Activated CD8-positive, alpha-beta memory T cell treated with anti-CD3 and anti-CD28 coated beads for 24 hours (primary cell): ENCODE results near the gene RIMOC1.
A peak's percentile ranks its signal among the peaks of the same experiment; 100 is the strongest.

Experiments
- DNase-seq: peaks from one replicate; pipeline ENCODE4 v3.0.0-alpha.2; 2020

The RIMOC1 gene, protein sequence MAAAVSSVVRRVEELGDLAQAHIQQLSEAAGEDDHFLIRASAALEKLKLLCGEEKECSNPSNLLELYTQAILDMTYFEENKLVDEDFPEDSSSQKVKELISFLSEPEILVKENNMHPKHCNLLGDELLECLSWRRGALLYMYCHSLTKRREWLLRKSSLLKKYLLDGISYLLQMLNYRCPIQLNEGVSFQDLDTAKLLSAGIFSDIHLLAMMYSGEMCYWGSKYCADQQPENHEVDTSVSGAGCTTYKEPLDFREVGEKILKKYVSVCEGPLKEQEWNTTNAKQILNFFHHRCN

DNA sequence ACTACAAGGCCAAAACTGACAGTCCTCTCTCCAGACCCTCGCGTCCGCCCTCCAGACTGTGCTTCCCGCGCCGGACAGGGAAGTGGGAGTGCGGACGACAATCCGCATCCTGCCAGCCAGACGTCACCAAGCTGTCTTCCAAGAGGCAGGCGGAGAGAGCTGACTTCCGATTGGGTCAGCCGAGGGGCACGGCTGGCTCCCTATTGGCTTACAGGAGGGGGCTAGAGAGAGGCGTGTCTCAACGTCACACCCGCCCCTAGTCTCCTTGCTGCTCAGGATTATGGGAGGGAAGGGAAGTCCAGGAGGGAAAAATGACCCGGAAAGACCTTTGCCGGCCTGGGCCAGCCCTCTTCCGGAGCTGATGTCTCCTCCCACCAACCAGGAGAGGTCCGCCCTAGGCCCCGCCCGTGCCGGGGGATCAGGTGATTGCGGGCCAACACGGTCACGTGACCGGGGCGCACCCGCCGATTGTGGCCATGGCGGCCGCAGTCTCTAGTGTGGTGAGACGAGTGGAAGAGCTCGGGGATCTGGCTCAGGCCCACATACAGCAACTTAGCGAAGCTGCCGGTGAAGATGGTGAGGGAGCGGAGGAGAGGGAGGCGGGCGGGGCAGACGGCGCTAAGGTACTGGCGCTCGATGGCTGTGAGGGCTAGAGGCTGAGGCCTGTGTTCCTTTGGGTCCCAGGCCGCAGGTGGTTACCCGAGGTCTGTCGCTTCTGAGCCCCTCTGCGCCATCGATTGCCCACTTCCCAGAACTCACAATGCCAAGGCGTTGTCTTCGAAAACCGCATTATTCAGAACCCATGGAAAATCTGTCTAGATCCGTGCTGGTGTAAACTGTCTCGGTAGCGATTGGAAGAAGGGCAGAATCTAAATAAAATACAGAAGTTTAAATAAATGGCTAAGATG is at the start of gene RIMOC1:
Gene RIMOC1 (plus strand): TSS at position 453 of the 908 bp plus-strand sequence. CDS start 24 bp downstream, at position 477.
- DNase-seq: peak; percentile 98

DNA sequence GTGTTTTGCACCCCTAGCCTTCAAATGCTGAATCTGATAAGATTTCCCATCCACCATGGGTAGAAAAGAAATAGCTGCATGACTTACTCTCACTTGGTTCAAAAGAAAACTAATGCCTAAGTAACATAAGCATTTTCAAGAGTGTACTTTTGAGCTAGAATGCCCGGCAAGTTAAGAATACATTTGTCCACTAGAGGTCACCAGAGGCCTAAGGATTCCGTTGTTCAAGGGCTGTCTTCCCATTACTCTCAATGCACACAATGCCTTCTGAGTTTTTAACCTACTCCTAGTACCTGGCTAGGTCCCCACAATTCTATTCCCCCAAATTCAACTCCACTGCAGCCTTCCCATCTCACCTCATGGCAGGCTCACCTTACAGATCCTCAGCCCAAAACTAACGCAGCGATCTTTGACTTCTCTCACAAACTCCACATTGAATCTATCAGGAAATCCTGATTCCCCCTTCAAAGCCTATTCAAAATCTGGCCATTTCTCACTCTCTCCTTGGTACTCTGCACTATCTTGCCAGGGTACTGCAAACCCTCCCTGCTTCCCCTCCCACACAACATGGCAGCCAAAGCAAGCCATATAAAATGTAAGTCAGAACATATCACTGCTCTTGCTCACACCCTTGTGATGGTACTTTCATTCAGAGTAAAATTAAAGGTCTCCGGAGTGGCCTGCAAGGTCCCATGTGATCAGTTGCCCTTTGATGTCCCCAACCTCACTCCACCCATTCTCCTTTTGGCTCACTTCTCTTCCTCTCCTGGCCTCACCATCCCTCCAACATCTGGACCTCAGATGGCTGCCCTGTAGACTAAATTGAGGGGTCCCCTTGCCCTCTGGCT is 47.3 kb upstream of the RIMOC1 start:
- no peak for DNase-seq

DNA sequence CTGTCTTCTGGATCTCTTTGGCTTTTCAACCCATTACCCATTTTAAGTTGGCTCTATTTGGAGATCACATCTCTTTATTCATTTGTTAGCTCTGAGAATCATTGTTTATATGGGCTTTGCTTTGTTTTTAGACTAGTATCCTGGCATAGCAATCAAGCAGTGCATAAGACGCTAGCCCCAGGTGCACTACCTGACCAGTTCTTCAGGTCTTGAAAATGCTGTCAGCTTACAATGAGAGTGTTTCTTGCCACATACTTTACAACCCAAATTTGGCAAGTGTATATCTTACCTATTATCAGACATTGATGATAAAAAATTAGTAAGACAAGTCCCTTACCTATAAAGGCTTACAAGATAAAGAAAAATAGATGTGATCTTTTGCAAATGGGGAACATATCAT is 46.2 kb upstream of the RIMOC1 start:
- DNase-seq: no peak

DNA sequence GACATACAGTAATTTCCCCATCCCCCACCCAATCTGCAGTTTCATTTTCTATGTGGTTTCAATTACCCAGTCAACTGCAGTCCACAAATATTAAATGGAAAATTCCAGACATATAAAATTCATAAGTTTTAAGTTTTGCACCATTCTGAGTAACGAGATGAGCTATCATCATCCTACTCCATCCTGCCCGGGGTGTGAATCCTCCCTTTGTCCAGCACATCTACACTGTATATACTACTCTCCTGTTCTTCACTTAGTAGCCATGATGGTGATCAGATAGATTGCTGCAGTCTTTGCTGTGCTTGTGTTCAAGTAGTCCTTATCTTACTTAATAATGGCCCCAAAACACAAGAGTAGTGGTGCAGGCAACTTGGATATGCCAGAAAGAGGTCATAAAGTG is 45.3 kb upstream of the RIMOC1 start:
- no peak for DNase-seq

DNA sequence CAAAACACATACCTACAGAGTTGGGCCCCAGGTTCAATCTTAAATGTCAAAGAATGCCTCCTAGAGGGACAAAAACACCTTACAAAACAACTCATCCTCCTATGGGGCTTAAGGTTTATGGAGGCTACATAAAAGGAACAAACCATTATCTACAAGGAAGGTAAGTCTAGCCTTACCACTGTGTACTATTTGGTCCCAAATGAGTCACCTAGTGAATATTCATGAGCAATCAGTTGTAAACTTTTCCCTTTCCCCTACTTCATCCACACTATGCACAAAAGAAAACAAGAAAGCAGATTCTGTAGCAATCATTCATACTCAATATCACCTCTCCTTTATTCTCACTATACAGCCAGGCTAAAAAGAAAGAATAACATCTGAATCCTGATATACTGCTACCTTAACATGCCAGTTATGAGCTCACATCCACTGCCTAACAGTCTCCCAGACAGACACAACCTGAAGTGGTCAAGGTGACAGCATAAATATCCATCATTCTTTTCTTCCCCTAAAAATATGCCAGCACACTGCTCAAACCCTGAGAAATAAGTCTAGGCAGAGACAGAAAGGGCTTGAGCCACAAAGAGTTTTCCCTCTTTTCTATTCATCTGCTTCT is 40.2 kb upstream of the RIMOC1 start:
- no peak for DNase-seq

DNA sequence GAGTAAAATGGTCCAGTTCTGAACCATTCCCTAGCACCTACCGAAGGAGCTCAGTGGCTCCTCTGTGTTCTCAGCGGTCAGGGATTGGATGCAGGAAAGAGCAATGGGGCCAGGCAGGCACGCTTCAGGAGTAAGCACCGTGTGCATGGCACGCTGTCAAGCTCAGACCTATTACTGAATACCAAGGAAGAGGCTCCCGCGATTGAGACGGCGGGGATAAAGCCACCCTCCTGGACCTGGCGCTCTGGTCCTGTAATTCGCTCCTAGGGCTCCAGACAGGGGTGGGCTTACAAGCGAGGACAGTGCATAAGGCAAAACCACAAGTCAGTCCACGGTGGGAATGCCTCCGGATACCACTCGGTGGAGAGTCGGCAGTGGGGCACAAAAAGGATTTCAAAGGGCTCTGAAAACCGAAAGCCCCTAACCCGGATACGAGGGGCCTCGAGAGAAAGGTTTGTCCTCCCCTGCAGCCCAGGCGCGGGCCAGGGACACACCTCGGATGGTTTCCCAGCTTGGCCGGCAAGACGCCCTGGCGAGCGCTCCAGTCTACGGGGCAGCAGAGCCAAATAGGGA is 34.9 kb upstream of the RIMOC1 start:
- peak; percentile 76 for DNase-seq

DNA sequence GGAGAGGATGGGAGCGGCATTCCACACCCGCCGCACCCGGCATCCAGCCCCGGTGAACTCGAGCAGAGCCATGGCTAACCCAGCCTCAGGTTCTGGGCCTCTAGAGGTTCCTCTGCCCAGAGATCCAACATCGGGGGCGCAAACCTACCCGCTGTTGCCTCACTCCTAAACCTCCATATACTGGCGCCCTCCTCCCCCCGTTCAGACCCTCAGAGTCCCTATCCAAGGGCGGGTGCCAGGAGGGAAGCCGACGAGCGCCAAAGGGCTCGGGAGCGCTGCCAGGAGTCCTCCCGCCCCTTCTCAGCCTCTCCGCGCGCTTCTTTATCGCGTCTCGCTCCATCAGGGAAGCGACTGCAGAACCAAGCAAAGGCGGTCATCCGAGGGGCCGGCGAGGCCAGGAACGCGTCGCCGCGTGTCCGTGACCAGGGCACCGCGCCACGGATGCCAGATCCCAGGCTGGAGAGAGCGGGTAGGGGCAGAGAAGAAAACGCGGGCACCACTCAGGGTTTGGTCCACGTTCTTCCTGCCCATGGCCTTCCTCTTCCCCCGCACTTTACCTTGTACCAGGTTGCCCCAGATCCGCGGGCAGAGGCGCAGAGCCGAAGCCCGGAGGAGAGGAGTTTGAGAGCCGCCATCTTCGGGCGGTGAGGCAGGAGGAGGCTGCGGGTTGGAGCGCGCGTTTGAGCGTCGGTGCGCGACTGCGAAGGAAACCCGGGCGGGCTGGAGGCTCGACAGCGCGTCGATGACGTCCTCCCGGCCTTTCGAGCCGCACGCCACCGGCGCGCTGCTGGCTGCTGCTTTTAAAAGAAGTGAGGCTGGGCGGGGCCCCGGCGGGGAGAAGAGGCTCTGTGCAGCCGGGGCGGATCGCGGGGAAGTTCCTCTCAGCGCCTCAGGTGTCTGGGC is 34.2 kb upstream of the RIMOC1 start, which contains the start of gene OXCT1:
Gene OXCT1 (minus strand): TSS at position 702 of the 903 bp plus-strand sequence. CDS start 67 bp downstream, at position 635.
- peak; percentile 93 for DNase-seq

DNA sequence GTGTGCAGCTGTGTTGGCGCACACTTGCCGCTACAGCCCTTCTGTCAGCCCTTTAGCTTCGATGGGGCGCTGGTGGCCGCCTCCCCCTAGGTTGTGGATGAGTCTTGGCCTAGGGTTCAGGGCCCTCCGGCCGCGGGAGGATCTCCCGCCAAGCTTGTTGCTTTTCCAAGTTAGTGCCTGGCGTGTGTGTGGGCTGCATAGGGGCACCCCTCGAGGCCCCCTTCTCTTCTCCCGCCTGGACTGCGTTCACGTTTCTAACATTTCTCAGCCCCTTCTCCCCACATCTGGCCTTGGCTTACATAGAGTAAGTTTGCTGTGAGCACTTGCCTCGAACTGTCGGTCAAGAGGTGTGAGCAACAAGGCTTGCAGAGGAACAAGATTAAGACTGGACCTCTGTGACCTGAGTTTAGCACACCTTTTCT is 33.5 kb upstream of the RIMOC1 start:
- no peak for DNase-seq

DNA sequence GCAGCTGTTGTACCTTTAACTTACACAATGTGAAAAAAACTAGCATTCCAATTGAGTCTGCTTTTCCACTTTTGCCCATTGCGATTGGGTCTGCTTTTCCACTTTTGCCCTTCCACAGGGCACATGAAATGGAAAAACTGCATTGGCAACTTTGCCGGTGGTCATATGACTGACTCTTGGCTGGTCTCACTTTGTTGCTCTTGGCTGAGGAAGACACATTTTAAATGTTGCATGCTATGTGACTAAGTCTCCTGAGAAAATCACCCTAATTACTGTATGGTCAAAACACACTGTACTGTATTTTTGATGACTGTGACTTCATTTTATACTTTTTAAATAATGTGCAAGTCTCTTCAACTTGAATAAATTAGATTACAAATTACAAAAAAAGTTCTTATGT is 32.3 kb upstream of the RIMOC1 start:
- DNase-seq: no peak

DNA sequence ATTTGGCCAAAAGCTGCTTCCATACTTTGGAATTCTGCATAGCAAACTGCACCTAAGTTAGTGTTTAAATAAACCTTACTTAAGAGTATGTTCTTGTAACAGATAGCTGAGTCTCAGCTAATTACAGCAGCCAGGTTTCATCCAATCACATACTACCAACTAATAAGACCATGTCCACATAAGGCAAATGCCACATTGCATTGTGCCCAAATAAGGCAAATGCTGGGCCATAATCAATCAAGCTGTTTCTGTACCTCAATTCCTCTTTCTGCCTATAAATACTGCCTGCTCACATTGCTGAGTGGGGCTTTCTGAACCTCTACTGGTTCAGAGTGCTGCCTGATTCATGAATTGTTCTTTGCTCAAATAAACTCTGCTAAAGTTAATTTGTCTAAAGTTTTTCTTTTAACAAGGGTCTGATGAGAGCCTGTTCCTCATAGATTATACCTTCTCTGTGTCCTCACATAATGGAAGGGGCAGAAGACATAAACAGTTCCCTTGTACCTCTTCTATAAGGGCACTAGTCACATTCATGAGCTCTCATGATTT is 29.6 kb upstream of the RIMOC1 start:
- DNase-seq: no peak

DNA sequence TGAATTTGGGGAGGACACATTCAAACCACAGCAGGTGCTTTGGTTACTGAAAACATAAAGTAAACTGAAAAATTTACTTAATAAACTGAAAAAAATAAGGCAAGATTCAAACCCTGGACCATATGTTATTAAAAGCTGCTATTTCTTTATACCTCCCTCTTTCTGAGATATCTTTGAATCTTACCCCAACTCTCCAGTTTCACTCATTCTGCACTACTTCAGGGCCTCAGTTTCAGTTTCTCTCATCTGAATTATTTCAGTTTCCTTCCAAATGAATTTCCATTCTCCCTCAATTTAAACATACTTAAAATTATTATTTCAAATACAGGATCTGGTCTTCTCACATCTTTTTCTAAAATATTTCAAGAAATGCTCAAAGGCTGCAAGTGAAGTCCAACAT is 29.0 kb upstream of the RIMOC1 start:
- DNase-seq: no peak

DNA sequence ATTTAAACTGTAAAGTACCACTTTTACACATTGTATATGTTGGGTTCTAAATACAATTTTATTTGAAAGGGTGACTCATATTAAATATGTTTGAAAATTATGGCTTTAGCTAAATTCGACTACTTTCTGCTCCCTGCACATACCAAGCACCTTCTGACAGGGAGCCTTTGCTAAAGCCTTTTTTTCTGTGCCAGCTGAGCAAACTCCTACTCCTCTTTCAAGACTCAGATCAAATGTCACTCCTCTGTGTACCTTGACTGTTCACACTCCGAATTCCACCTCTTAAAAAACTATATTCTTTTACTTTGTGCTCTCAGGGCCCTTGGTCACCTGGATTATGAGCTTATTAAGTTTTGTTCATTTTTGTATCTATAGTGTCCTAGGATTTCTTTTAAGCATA is 27.5 kb upstream of the RIMOC1 start:
- DNase-seq: no peak

DNA sequence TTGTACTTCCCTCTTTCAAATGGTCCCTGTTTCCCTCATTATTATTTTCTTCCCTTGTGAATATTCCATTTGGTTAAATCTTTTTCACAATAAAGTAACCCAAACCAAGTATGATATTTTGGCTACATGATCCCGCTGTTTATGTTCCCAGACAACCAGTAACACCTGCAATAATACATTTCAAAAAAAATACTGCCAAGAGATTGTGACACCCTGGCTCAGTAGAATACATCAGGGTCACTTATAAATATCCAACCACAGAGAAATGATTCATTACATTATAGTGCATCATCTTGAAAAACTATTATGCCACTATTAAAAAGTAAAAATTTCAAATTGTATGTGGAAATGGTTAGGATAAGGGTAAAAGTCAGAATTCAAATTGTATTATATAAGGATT is 26.7 kb upstream of the RIMOC1 start:
- no peak for DNase-seq

DNA sequence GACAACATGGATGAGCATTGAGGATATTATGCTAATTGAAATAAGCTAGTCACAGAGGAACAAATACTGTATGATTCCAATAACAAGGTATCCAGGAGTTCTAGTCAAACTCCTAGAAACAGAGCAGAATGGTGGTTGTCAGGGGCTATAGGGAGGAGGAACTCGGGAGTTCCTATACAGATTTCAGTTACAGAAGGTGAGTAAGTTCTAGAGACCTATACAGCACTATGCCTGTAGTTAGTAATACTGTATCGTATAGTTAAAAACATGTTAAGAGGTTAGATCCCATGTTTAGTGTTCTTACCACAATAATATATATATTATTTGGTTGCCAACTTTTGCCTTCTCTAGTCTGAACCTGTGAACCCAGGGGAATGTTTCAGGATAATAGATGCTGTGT is 26.0 kb upstream of the RIMOC1 start:
- DNase-seq: no peak

DNA sequence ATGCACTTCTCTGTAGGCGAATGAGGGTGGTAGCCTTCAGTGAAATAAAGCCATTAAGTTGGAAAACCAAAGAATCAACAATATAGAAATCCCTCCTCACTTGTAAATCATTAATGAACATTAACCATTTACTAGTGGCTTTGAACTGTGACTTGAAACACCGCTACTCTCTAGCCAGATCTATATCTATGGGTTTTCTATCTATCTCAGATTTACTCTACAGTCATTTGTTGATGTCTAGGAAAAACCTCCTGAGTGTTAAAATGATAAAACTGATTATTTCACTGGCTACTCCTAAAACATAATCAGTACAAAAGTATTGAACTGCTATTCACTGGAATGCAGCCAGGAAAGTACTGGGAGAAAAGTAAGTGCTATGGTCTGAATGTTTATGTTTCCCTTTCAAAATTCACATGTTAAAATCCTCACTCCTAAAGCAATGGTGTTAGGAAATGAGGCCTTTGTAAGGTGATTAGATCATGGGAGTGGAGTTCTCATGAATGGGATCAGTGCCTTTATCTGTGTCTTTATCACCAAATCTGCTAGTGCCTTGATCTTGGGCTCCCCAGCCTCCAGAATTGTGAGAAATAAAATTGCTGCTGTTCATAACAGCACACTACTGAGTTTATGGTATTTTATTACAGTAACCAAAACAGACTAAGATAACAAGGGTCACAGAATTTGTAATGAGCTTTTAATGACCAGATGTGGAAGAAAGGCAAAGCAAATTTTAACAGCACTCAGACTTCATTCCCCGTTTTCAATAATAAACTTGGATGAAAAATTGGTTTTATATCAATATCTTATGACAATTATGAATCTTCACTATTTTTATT is 25.3 kb upstream of the RIMOC1 start:
- no peak for DNase-seq

DNA sequence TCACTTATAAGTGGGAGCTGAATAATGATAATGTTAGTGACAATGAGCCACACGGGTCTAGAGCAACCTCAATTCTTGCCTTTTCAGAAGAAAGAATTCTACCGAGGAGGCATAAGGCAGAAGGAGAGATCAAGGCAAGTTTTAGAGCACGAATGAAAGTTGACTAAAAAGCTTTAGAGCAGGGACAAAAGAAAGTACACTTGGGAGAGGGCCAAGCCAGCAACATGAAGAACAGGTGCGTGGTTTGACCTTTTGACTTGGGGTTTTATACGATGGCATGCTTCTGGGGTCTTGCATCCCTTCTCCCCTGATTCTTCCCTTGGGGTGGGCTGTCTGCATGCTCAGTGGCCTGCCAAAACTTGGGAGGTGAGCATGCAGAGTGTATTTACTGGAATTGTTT is 21.4 kb upstream of the RIMOC1 start:
- DNase-seq: no peak

DNA sequence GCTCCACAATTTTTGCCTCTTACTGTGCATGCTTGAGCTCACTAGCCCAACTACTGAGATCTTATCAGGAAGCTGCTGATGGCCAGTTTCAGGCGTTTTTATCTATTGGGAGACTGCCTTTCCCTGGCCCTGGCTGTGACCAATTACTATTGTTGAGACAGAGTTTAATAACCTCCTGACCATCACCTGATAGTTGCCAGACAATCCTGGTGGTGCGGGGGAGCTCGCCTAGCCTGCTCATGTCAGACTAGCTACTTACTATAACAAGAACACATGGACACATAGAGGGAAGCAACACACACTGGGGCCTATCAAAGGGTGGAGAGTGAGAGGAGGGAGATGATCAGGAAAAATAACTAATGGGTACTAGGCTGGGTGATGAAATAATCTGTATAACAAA is 20.9 kb upstream of the RIMOC1 start:
- DNase-seq: no peak

DNA sequence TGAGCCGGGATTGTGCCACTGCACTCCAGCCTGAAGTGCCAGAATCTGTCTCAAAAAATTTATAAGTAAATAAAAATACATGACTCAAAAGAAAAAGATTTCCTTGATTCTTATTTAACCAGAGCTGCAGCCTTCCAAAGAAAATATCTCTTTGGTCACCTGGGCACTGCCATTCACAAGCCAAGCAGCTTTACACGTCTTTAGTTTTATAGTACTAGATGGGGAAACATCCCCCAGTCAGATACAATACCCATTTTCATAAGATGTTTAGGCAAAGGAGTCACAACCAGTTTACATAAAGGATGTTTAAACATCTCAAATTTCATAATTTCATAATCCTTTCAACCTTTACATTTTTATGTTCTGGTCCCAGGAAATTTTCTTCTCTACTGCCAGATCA is 20.2 kb upstream of the RIMOC1 start:
- no peak for DNase-seq

DNA sequence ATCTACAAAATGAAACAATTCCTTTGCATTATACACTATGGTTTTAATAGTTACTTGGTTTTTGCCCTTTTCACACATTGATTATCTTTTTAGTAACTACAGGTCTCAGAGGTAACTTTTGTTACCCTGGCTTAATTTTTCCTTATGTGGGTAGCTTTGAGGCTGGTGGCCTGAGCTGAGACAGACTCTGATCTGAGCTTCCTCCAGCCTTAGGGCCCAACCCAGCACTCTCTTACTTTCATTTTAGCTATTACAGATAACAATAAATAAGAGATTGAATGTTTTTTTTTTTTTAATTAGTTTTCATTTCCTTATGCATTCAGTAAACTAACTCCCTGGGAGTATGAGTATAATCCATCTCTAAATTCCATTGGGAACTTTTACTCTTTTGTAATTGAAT is 18.9 kb upstream of the RIMOC1 start:
- DNase-seq: no peak
